T-helper 1 cell treated with Interleukin-12 subunit alpha and Interleukin-12 subunit beta and Interleukin-4 antibody, amounts not matched to agents 30 μg/mL and 1 μg/mL, for 36 hours (primary cell): ENCODE results near the gene CEMIP.
"Not testable (repeated sequence)": the region's sequence is repeated elsewhere in the genome, so short reads cannot be mapped to it uniquely, and the experiment has no call there.

Source experiments
- H3K27ac Mint-ChIP-seq: one replicate; pipeline ENCODE4 v1.8.0; 2021; ENCODE audit warnings: mild to moderate bottlenecking, mixed read lengths
- H3K27me3 Mint-ChIP-seq: one replicate; pipeline ENCODE4 v1.8.0; 2021; ENCODE audit warnings: low read depth, mixed read lengths
- H3K36me3 Mint-ChIP-seq: one replicate; pipeline ENCODE4 v1.8.0; 2021; ENCODE audit warnings: low read depth, mixed read lengths
- H3K4me1 Mint-ChIP-seq: one replicate; pipeline ENCODE4 v1.8.0; 2021; ENCODE audit warnings: low read depth, mixed read lengths
- H3K4me3 Mint-ChIP-seq: one replicate; pipeline ENCODE4 v1.8.0; 2021; ENCODE audit warnings: mild to moderate bottlenecking, moderate library complexity, mixed read lengths
- H3K9me3 Mint-ChIP-seq: one replicate; pipeline ENCODE4 v1.8.0; 2021; ENCODE audit warnings: mixed read lengths

Gene CEMIP

DNA sequence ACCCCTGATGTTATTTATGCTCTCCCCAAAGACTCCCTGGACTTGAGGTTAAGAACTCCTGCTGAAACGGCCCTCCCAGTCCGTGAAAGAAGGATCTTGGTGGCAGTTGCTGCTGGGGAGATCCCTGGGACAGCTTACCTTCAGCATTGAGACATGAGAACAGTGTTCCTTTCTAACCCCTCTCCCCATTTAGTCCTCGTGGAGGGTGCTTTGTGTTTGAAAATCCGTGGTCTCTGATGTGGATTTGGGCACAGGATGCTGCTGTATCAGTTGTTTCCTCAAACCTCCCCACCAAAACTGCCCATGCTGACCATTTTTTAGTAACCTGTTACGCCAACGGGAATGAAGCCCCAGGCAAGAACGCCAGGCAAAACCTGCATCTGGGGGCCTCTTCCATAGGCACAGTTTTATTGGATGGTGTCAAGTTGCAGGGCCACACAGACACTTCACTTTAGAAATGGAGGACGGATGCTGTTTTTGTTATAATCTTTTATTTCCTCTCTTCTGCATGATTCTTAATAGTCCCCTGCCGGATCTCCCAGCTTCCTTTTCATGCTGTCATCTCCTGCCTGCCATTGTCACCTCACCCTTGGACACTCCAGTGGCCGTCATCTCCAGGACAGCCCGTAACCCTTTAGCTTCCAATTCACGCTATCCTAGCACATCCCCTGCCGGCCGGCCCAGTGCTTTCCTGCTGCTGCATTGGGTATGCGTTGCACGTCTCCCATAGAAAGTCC is 31.7 kb upstream of the CEMIP start:
- Mint-ChIP-seq H3K4me3 (no peak overlapping the region), H3K36me3 (no peaks in the 10 kb centered on the region), H3K27ac (peak overlapping the region; percentile 22), H3K27me3 (no peaks in the 10 kb centered on the region), H3K4me1 (no peaks in the 10 kb centered on the region), H3K9me3 (peaks cover 9% of the 10 kb centered on the region)

GRCh38 chr15:80749589-80749988 is 29.6 kb upstream of the CEMIP start:
- Mint-ChIP-seq H3K4me3 (no peak overlapping the region), H3K4me1 (no peaks in the 10 kb centered on the region), H3K36me3 (no peaks in the 10 kb centered on the region), H3K9me3 (peaks cover 9% of the 10 kb centered on the region), H3K27ac (no peak overlapping the region), H3K27me3 (no peaks in the 10 kb centered on the region)

GRCh38 chr15:80750575-80750974 is 28.6 kb upstream of the CEMIP start:
- Mint-ChIP-seq H3K36me3 (no peaks in the 10 kb centered on the region), H3K9me3 (peaks cover 9% of the 10 kb centered on the region), H3K27me3 (no peaks in the 10 kb centered on the region), H3K4me3 (no peak overlapping the region), H3K4me1 (no peaks in the 10 kb centered on the region), H3K27ac (no peak overlapping the region)

GRCh38 chr15:80752204-80752603 is 27.0 kb upstream of the CEMIP start:
- Mint-ChIP-seq H3K27me3 (peaks cover 5% of the 10 kb centered on the region), H3K27ac (no peak overlapping the region), H3K36me3 (no peaks in the 10 kb centered on the region), H3K9me3 (no peaks in the 10 kb centered on the region), H3K4me3 (no peak overlapping the region), H3K4me1 (peaks cover 1% of the 10 kb centered on the region)

GRCh38 chr15:80753161-80753560 is 26.0 kb upstream of the CEMIP start:
- H3K27me3 Mint-ChIP-seq: peaks cover 5% of the 10 kb centered on the region
- H3K27ac Mint-ChIP-seq: no peak overlapping the region
- H3K9me3 Mint-ChIP-seq: no peaks in the 10 kb centered on the region
- peaks cover 1% of the 10 kb centered on the region for H3K4me1 Mint-ChIP-seq
- H3K4me3 Mint-ChIP-seq: no peak overlapping the region
- H3K36me3 Mint-ChIP-seq: no peaks in the 10 kb centered on the region

GRCh38 chr15:80754014-80754413 is 25.2 kb upstream of the CEMIP start:
- H3K36me3 Mint-ChIP-seq: no peaks in the 10 kb centered on the region
- H3K4me3 Mint-ChIP-seq: no peak overlapping the region
- H3K9me3 Mint-ChIP-seq: no peaks in the 10 kb centered on the region
- H3K27me3 Mint-ChIP-seq: peaks cover 11% of the 10 kb centered on the region
- H3K27ac Mint-ChIP-seq: no peak overlapping the region
- H3K4me1 Mint-ChIP-seq: peaks cover 1% of the 10 kb centered on the region

DNA sequence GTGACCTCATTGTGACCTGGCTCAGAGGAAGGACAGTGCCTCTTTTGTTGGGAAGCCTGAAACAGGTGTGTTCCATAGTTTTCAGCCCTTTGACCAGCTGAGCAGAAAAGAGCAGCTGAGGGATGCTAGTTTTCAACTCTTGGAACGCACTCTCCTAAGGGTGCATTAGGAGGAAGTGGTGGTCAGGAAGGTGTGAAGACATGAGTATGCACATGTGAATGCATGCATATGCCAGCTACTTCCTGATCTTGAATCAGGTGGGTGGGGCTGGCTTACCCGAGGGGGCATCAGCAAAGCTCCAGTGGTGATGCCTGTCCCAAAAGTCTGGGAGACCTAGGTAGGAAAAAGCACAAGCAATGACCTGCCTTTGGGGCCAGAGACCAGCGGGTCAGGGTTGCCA is 23.3 kb upstream of the CEMIP start:
- Mint-ChIP-seq H3K36me3 (no peaks in the 10 kb centered on the region), H3K9me3 (no peaks in the 10 kb centered on the region), H3K27ac (no peak overlapping the region), H3K4me1 (peaks cover 1% of the 10 kb centered on the region), H3K27me3 (peaks cover 11% of the 10 kb centered on the region), H3K4me3 (no peak overlapping the region)

GRCh38 chr15:80758130-80758745 is 20.9 kb upstream of the CEMIP start:
- Mint-ChIP-seq H3K9me3 (no peaks in the 10 kb centered on the region), H3K4me1 (peaks cover 1% of the 10 kb centered on the region), H3K36me3 (no peaks in the 10 kb centered on the region), H3K27me3 (peaks cover 11% of the 10 kb centered on the region), H3K4me3 (no peak overlapping the region), H3K27ac (no peak overlapping the region)

- peaks cover 8% of the 10 kb centered on the region for H3K27me3 Mint-ChIP-seq
These were observed 18.2 kb upstream of the CEMIP start for GRCh38 chr15:80760960-80761359.

GRCh38 chr15:80761754-80762153 is 17.4 kb upstream of the CEMIP start:
- H3K27ac Mint-ChIP-seq: no peak overlapping the region
- H3K36me3 Mint-ChIP-seq: no peaks in the 10 kb centered on the region
- no peaks in the 10 kb centered on the region for H3K4me1 Mint-ChIP-seq
- peaks cover 7% of the 10 kb centered on the region for H3K27me3 Mint-ChIP-seq
- no peak overlapping the region for H3K4me3 Mint-ChIP-seq
- H3K9me3 Mint-ChIP-seq: no peaks in the 10 kb centered on the region

More at GRCh38 chr15:80760960-80761359, 18.2 kb upstream of the CEMIP start:
- H3K4me3 Mint-ChIP-seq: no peak overlapping the region
- H3K4me1 Mint-ChIP-seq: no peaks in the 10 kb centered on the region
- H3K27ac Mint-ChIP-seq: no peak overlapping the region
- no peaks in the 10 kb centered on the region for H3K36me3 Mint-ChIP-seq
- no peaks in the 10 kb centered on the region for H3K9me3 Mint-ChIP-seq

- not testable (repeated sequence) for H3K27ac Mint-ChIP-seq, H3K9me3 Mint-ChIP-seq, H3K4me1 Mint-ChIP-seq, H3K4me3 Mint-ChIP-seq, H3K27me3 Mint-ChIP-seq, H3K36me3 Mint-ChIP-seq
These were observed 15.9 kb upstream of the CEMIP start for GRCh38 chr15:80763235-80763634.

GRCh38 chr15:80764535-80764934 is 14.6 kb upstream of the CEMIP start:
- peaks cover 2% of the 10 kb centered on the region for H3K27me3 Mint-ChIP-seq
- H3K36me3 Mint-ChIP-seq: no peaks in the 10 kb centered on the region
- H3K9me3 Mint-ChIP-seq: no peaks in the 10 kb centered on the region
- no peaks in the 10 kb centered on the region for H3K4me1 Mint-ChIP-seq
- no peak overlapping the region for H3K27ac Mint-ChIP-seq
- no peak overlapping the region for H3K4me3 Mint-ChIP-seq

DNA sequence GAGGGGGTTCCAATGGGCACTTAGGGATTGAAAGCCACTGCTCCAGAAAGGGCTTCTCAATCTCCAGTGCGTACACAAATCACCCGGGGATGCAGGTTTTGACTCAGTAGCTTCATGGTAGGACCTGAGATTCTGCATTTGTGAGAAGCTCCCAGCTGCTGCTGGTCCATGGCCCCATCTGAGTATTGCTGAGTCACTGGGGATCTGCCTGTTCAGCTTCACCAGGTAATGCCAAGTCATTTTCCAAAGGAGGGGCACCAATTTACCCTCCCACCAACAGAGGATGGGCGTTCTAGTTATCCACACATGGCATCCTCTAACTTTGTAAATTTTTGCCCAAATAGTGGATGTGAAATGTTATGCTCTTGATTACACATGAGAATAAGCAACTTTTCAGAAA is 12.9 kb upstream of the CEMIP start:
- peaks cover 4% of the 10 kb centered on the region for H3K27me3 Mint-ChIP-seq
- no peaks in the 10 kb centered on the region for H3K9me3 Mint-ChIP-seq
- H3K36me3 Mint-ChIP-seq: no peaks in the 10 kb centered on the region
- no peaks in the 10 kb centered on the region for H3K4me1 Mint-ChIP-seq
- H3K4me3 Mint-ChIP-seq: no peak overlapping the region
- no peak overlapping the region for H3K27ac Mint-ChIP-seq

DNA sequence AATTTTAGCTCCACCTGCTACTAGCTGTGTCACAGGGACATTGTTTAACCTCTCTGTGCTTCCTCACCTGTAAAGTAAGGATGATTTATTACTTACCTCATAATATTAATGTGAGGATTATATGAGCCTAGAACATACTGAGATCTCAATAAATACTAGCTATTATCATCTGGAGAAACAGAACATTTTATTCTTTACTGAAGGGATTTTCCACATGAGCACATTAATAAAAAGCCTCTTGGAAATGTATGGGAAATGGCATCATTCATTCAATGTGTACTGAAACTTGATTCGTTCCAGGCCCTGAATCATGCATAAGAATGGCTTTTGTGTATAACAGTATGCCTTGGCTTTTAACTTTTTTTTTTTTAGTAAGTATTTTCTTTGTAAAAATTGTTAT is 11.0 kb upstream of the CEMIP start:
- Mint-ChIP-seq H3K27me3 (peaks cover 8% of the 10 kb centered on the region), H3K27ac (no peak overlapping the region), H3K4me3 (no peak overlapping the region), H3K36me3 (no peaks in the 10 kb centered on the region), H3K9me3 (no peaks in the 10 kb centered on the region), H3K4me1 (no peaks in the 10 kb centered on the region)

- Mint-ChIP-seq H3K4me3 (no peak overlapping the region), H3K27ac (no peak overlapping the region), H3K9me3 (no peaks in the 10 kb centered on the region), H3K4me1 (no peaks in the 10 kb centered on the region), H3K27me3 (peaks cover 13% of the 10 kb centered on the region), H3K36me3 (no peaks in the 10 kb centered on the region)
These were observed 9.9 kb upstream of the CEMIP start for GRCh38 chr15:80769153-80769828.
